ENCODE results near the gene CHD9.

DNA sequence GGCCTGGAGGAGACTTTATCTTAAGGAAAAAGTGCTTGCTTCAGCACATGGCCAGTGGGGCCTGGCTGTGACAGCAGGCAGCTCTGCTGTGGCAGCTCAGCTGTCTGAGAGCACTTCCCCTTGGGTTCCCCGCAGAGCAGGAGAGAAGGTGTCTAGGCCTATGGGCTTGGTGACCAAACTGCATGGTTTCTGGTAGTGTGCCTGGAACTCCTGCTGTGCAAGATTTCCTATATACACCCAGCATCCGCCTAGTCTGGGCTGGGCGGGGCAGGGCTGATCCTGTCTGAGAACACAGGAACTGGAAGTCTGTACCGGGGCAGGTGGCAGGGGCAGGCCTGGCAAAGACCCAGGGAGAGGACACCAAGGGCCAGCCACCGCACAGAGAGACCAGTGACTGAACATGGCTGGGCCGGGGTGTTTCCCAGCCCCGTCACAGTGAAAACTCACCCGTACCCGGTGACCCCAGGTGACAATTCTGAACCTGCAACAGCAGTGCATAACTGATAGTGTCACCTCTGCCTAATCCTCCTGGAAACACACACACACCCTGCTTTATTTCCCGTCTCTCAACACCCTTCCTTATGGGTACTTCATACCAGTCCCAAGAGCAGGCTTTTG, 39.3 kb downstream of the CHD9 start:
- TF ChIP-seq CTCF (tag by site-specific recombination; IDR thresholded peaks at IDR 0.05) (no peak), ZNF521 (tag by site-specific recombination; IDR thresholded peaks at IDR 0.05) (no peak), ZNF654 (tag by site-specific recombination; IDR thresholded peaks at IDR 0.05; ENCODE audit: low read depth) (no peak), ZNF626 (tag by site-specific recombination; IDR thresholded peaks at IDR 0.05) (no peak), OSR2 (tag by site-specific recombination; IDR thresholded peaks at IDR 0.05) (no peak), PATZ1 (tag by site-specific recombination; IDR thresholded peaks at IDR 0.05) (no peak), PRDM6 (tag by site-specific recombination; IDR thresholded peaks at IDR 0.05) (no peak)

All from HEK293 (cell line).